Transverse colon (tissue), 4 donors: ENCODE measurements around the gene RARB.

ENCODE experiments used
- POLR2A ChIP-seq: fragments of 450-650 bp; IDR thresholded peaks from one replicate; pipeline ENCODE4 v1.6.1; 2016; ENCODE audit warnings: antibody characterized with exemption, mild to moderate bottlenecking, moderate library complexity
- POLR2AphosphoS5 ChIP-seq, 3 donors: sonication (generic); formaldehyde crosslinking; IDR thresholded peaks; one replicate each; pipeline ENCODE4 v1.6.1; 2016; ENCODE audit warnings: antibody characterized with exemption in 3 of 3
- TF ChIP-seq, protein P1 (sequence below), 5 experiments: fragments of 200-600 bp in 3 of 5; fragments of 450-650 bp in 2 of 5; sonication (generic) in 3 of 5; IDR thresholded peaks; 1 replicate in 2 of 5; 2 replicates in 3 of 5; pipeline ENCODE4 v1.5.1; 2016 to 2017; ENCODE audit warnings: antibody characterized with exemption in 5 of 5, inconsistent platforms in 3 of 5, mild to moderate bottlenecking in 2 of 5, moderate library complexity in 1 of 5

DNA sequence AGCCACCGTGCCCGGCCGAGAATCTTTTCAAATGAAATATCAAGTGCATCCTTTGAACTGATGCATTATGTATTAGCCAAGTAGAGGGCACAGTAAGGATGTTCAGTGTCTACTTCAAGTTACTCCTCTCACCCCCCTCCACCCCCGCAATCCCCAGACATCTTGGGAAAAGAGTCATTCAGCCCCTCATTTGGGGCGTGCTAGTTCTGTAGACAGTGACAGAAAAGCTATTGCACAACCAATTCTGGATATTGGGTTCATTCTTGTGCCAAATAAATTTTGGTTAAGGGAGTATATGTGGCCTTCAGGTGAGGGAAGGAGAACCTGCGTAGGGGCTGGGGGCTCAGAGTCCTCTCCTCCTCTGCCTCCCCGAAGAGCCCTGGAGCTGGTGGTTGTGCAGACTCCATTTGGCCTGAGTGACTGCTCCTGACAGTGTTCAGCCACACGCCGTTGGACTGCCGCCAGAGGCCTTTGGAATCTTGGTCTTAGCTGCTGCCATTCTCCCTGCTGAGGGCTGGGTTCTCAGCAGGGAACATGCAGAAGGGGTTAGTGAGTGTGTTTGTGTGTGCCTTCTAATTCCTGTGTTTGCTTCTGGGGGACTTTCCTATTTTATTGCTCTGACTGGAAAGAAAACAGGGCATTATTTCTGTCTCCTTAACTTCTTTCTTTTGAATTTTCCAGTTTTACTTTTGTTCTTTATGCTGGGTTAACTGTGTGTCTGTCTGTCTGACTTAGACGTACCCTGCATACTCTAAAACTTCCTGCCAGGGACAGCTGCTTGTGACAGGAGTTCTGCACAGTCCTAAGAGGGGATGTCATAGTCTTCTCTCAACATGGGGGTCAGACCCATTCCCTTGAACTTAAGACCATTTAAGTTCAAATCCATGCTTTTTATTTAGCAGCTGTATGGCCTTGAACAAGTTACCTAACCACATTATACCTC, 21.0 kb downstream of the RARB start:
- TF ChIP-seq, protein P1, sequence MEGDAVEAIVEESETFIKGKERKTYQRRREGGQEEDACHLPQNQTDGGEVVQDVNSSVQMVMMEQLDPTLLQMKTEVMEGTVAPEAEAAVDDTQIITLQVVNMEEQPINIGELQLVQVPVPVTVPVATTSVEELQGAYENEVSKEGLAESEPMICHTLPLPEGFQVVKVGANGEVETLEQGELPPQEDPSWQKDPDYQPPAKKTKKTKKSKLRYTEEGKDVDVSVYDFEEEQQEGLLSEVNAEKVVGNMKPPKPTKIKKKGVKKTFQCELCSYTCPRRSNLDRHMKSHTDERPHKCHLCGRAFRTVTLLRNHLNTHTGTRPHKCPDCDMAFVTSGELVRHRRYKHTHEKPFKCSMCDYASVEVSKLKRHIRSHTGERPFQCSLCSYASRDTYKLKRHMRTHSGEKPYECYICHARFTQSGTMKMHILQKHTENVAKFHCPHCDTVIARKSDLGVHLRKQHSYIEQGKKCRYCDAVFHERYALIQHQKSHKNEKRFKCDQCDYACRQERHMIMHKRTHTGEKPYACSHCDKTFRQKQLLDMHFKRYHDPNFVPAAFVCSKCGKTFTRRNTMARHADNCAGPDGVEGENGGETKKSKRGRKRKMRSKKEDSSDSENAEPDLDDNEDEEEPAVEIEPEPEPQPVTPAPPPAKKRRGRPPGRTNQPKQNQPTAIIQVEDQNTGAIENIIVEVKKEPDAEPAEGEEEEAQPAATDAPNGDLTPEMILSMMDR (IDR thresholded peaks at IDR 0.05): no peak
- TF ChIP-seq POLR2A (no peak), POLR2AphosphoS5 (IDR thresholded peaks at IDR 0.05) (no peak)
